Mucosa of stomach (tissue), 1 donor: ENCODE results near the gene XIRP1.

ENCODE experiments used
- H3K27me3 ChIP-seq: one replicate; pipeline ENCODE4 v1.7.0; 2013; ENCODE audit warnings: mild to moderate bottlenecking, low read length; ENCODE audit not compliant: control insufficient read depth, insufficient read depth
- H3K36me3 ChIP-seq: one replicate; pipeline ENCODE4 v1.7.0; 2013; ENCODE audit warnings: low read length; ENCODE audit not compliant: control insufficient read depth, insufficient read depth
- H3K4me1 ChIP-seq: one replicate; pipeline ENCODE4 v1.7.0; 2013; ENCODE audit warnings: mild to moderate bottlenecking, low read length; ENCODE audit not compliant: control insufficient read depth, insufficient read depth
- H3K4me3 ChIP-seq: one replicate; pipeline ENCODE4 v1.7.0; 2013; ENCODE audit warnings: low read length
- H3K9ac ChIP-seq: one replicate; pipeline ENCODE4 v1.7.0; 2013; ENCODE audit warnings: mild to moderate bottlenecking, low read length, moderate library complexity
- H3K9me3 ChIP-seq: one replicate; pipeline ENCODE4 v1.7.0; 2013; ENCODE audit warnings: mild to moderate bottlenecking, low read length, moderate library complexity; ENCODE audit not compliant: control insufficient read depth
- donor health status: Pancreatic carcinoma.

The XIRP1 gene

GRCh38 chr3:39189959-39190269, 2.5 kb downstream of the XIRP1 start:
- Histone ChIP-seq H3K27me3 (no peaks in the 10 kb centered on the region), H3K4me3 (no peak overlapping the region), H3K9me3 (no peaks in the 10 kb centered on the region), H3K36me3 (no peaks in the 10 kb centered on the region), H3K4me1 (no peaks in the 10 kb centered on the region), H3K9ac (no peak overlapping the region)

- Histone ChIP-seq H3K4me1 (peaks cover under 1% of the 10 kb centered on the region), H3K9ac (no peak overlapping the region), H3K36me3 (no peaks in the 10 kb centered on the region), H3K9me3 (no peaks in the 10 kb centered on the region), H3K4me3 (no peak overlapping the region), H3K27me3 (no peaks in the 10 kb centered on the region)
Measured at GRCh38 chr3:39189150-39189958, 3.0 kb downstream of the XIRP1 start.

- Histone ChIP-seq H3K4me3 (no peak overlapping the region), H3K9ac (no peak overlapping the region), H3K4me1 (peaks cover 4% of the 10 kb centered on the region), H3K27me3 (no peaks in the 10 kb centered on the region), H3K9me3 (no peaks in the 10 kb centered on the region), H3K36me3 (no peaks in the 10 kb centered on the region)
Measured at GRCh38 chr3:39188271-39189149, 3.9 kb downstream of the XIRP1 start.

- Histone ChIP-seq H3K36me3 (no peaks in the 10 kb centered on the region), H3K4me1 (peaks cover 4% of the 10 kb centered on the region), H3K27me3 (no peaks in the 10 kb centered on the region), H3K4me3 (no peak overlapping the region), H3K9ac (no peak overlapping the region), H3K9me3 (no peaks in the 10 kb centered on the region)
Measured at GRCh38 chr3:39187372-39188155, 4.8 kb downstream of the XIRP1 start.

GRCh38 chr3:39186692-39187151, 5.7 kb downstream of the XIRP1 start:
- H3K36me3 ChIP-seq, result no peaks in the 10 kb centered on the region
- H3K9me3 ChIP-seq, result no peaks in the 10 kb centered on the region
- peaks cover 10% of the 10 kb centered on the region for H3K4me1 ChIP-seq
- H3K9ac ChIP-seq, result no peak overlapping the region
- H3K27me3 ChIP-seq, result no peaks in the 10 kb centered on the region
- H3K4me3 ChIP-seq, result no peak overlapping the region

- no peaks in the 10 kb centered on the region for H3K9me3 ChIP-seq
- peaks cover 13% of the 10 kb centered on the region for H3K4me1 ChIP-seq
- no peak overlapping the region for H3K4me3 ChIP-seq
- H3K27me3 ChIP-seq, result no peaks in the 10 kb centered on the region
- no peak overlapping the region for H3K9ac ChIP-seq
- H3K36me3 ChIP-seq, result no peaks in the 10 kb centered on the region
Measured at GRCh38 chr3:39185959-39186691, 6.3 kb downstream of the XIRP1 start.

- Histone ChIP-seq H3K4me1 (peaks cover 18% of the 10 kb centered on the region), H3K27me3 (no peaks in the 10 kb centered on the region), H3K4me3 (no peak overlapping the region), H3K9me3 (no peaks in the 10 kb centered on the region), H3K9ac (no peak overlapping the region), H3K36me3 (no peaks in the 10 kb centered on the region)
Measured at GRCh38 chr3:39185326-39185958, 7.0 kb downstream of the XIRP1 start.

GRCh38 chr3:39184968-39185285, 7.5 kb downstream of the XIRP1 start:
- H3K4me3 ChIP-seq, result no peak overlapping the region
- no peaks in the 10 kb centered on the region for H3K36me3 ChIP-seq
- peaks cover 24% of the 10 kb centered on the region for H3K4me1 ChIP-seq
- no peak overlapping the region for H3K9ac ChIP-seq
- no peaks in the 10 kb centered on the region for H3K9me3 ChIP-seq
- H3K27me3 ChIP-seq, result no peaks in the 10 kb centered on the region

- Histone ChIP-seq H3K4me1 (peaks cover 30% of the 10 kb centered on the region), H3K36me3 (no peaks in the 10 kb centered on the region), H3K27me3 (no peaks in the 10 kb centered on the region), H3K4me3 (no peak overlapping the region), H3K9ac (no peak overlapping the region), H3K9me3 (no peaks in the 10 kb centered on the region)
Measured at GRCh38 chr3:39184081-39184967, 8.1 kb downstream of the XIRP1 start.

- no peak overlapping the region for H3K4me3 ChIP-seq
- H3K9me3 ChIP-seq, result no peaks in the 10 kb centered on the region
- no peaks in the 10 kb centered on the region for H3K27me3 ChIP-seq
- no peak overlapping the region for H3K9ac ChIP-seq
- H3K36me3 ChIP-seq, result no peaks in the 10 kb centered on the region
- peaks cover 37% of the 10 kb centered on the region for H3K4me1 ChIP-seq
Measured at GRCh38 chr3:39183211-39184080, 8.9 kb downstream of the XIRP1 start.
